Upper lobe of right lung (tissue), 1 donor: ENCODE data around the gene GPR62. TPM values are rescaled to one million over a fixed set of nuclear protein-coding genes. Genes with fewer than 3 reads are reported as not detected.

Source experiments
- ATAC-seq: fragments of 200-7000 bp; cut with Tn5 transposase; one replicate; pipeline ENCODE4 v1.9.1; 2020; ENCODE audit warnings: mild to moderate bottlenecking, moderate library complexity
- DNase-seq: peaks from one replicate; pipeline ENCODE4 v3.0.0-alpha.2; 2020
- H3K27ac ChIP-seq: fragments of 200-600 bp; one replicate; pipeline ENCODE4 v1.8.0; 2022
- H3K27me3 ChIP-seq: fragments of 200-600 bp; one replicate; pipeline ENCODE4 v1.8.0; 2022; ENCODE audit warnings: mild to moderate bottlenecking
- H3K36me3 ChIP-seq: fragments of 200-600 bp; one replicate; pipeline ENCODE4 v1.8.0; 2022
- H3K4me1 ChIP-seq: fragments of 200-600 bp; one replicate; pipeline ENCODE4 v1.8.0; 2022
- H3K4me3 ChIP-seq: fragments of 200-600 bp; one replicate; pipeline ENCODE4 v1.8.0; 2022; ENCODE audit warnings: mild to moderate bottlenecking
- H3K9me3 ChIP-seq: fragments of 200-600 bp; one replicate; pipeline ENCODE4 v1.8.0; 2022
- intact Hi-C: fragments of 100-400 bp; cut with DNase I; formaldehyde crosslinking; loops from one replicate; pipeline ENCODE4 v1.11.0; 2022
- total RNA-seq: library from RNA; stranded (reverse); fragmentation: NEBNext Ultra II Directional; extraction: Animal tissue kit (Norgen Biotek cat#: 25700); gene quantifications from one replicate; pipeline ENCODE4 v1.2.1, GENCODE V29; 2021
- TF ChIP-seq, protein P1 (sequence below): fragments of 200-600 bp; IDR thresholded peaks from one replicate; pipeline ENCODE4 v1.8.0; 2022; ENCODE audit warnings: antibody characterized with exemption
- donor health status: DM: no; HTN: yes; CAD: no; lungs with severe emphysema.

GPR62 gene
- total RNA-seq, 1 donor from 2014 or later = not detected

DNA sequence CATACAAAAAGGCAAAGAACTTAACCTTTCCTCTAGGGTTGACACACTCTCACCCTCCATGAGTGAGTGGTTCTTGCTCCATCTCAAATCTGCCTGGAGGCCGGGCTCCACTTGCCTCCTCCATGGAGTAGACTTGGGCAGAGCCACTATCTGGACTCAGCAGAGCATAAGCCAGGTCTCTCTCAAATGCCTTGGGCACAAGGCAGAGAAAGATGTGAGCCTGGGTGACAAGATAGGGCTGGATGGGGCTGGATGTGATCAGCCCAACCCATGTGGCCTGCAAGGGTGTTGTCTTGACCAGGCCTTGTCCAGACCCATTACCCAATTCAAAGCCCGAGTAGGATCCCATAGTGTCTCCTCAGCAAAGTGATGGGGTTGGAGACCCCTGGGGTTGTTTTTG, 44.7 kb downstream of the GPR62 start:
- ATAC-seq (no peak), DNase-seq (no peak)
- H3K27ac ChIP-seq = no peak overlapping the region
- H3K27me3 ChIP-seq = no peaks in the 10 kb centered on the region
- no peak overlapping the region for H3K4me3 ChIP-seq
- intact Hi-C loops = loop anchor here (5.0 kb wide), 3 partner anchors 52 to 147 kb away; no protein-coding TSS in a partner anchor
- H3K4me1 ChIP-seq = peaks cover 4% of the 10 kb centered on the region
- H3K9me3 ChIP-seq = no peaks in the 10 kb centered on the region
- peaks cover 3% of the 10 kb centered on the region for H3K36me3 ChIP-seq
- TF ChIP-seq, protein P1, sequence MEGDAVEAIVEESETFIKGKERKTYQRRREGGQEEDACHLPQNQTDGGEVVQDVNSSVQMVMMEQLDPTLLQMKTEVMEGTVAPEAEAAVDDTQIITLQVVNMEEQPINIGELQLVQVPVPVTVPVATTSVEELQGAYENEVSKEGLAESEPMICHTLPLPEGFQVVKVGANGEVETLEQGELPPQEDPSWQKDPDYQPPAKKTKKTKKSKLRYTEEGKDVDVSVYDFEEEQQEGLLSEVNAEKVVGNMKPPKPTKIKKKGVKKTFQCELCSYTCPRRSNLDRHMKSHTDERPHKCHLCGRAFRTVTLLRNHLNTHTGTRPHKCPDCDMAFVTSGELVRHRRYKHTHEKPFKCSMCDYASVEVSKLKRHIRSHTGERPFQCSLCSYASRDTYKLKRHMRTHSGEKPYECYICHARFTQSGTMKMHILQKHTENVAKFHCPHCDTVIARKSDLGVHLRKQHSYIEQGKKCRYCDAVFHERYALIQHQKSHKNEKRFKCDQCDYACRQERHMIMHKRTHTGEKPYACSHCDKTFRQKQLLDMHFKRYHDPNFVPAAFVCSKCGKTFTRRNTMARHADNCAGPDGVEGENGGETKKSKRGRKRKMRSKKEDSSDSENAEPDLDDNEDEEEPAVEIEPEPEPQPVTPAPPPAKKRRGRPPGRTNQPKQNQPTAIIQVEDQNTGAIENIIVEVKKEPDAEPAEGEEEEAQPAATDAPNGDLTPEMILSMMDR = no peak

- TF ChIP-seq, protein P1 = peak; percentile 90
- DNase-seq = peak; percentile 86
Measured at GRCh38 chr3:52001443-52001974, 46.3 kb downstream of the GPR62 start.

DNA sequence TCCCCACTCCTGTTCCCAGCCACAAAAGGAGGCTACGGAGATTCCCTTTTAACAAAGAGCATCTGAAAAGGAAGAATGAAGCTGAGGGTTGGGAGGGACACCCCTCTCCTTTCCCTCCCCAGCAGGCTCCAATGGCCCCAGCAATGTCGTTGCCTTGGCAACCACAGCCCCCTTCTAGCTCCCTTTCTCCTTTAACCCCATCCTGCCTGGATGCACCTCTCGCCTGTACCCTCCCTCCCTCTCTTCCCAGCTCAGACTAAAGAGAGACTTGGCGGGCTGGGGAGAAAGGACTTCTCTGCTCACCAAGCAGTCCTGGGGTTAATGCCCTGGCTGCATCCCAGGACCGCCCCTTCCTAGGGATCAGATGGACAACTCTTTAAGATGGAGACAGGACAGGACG, 47.6 kb downstream of the GPR62 start:
- intact Hi-C loops = loop anchor here (5.0 kb wide), 3 partner anchors 50 to 145 kb away; no protein-coding TSS in a partner anchor
- ATAC-seq = no peak
- H3K9me3 ChIP-seq = no peaks in the 10 kb centered on the region
- no peaks in the 10 kb centered on the region for H3K36me3 ChIP-seq
- H3K27ac ChIP-seq = no peak overlapping the region
- TF ChIP-seq, protein P1 = no peak
- H3K27me3 ChIP-seq = no peaks in the 10 kb centered on the region
- H3K4me1 ChIP-seq = peaks cover 14% of the 10 kb centered on the region
- DNase-seq = no peak
- no peak overlapping the region for H3K4me3 ChIP-seq

More at GRCh38 chr3:52001443-52001974, 46.3 kb downstream of the GPR62 start:
- ATAC-seq = peak; percentile 81
- no peak overlapping the region for H3K4me3 ChIP-seq
- H3K4me1 ChIP-seq = peaks cover 14% of the 10 kb centered on the region
- H3K36me3 ChIP-seq = no peaks in the 10 kb centered on the region
- no peak overlapping the region for H3K27ac ChIP-seq
- no peaks in the 10 kb centered on the region for H3K9me3 ChIP-seq
- no peaks in the 10 kb centered on the region for H3K27me3 ChIP-seq
- intact Hi-C loops = loop anchor here (5.0 kb wide), 3 partner anchors 51 to 146 kb away; no protein-coding TSS in a partner anchor

- DNase-seq (no peak), ATAC-seq (peak; percentile 40)
- H3K27ac ChIP-seq = no peak overlapping the region
Measured at GRCh38 chr3:52004163-52004787, 49.1 kb downstream of the GPR62 start.

DNA sequence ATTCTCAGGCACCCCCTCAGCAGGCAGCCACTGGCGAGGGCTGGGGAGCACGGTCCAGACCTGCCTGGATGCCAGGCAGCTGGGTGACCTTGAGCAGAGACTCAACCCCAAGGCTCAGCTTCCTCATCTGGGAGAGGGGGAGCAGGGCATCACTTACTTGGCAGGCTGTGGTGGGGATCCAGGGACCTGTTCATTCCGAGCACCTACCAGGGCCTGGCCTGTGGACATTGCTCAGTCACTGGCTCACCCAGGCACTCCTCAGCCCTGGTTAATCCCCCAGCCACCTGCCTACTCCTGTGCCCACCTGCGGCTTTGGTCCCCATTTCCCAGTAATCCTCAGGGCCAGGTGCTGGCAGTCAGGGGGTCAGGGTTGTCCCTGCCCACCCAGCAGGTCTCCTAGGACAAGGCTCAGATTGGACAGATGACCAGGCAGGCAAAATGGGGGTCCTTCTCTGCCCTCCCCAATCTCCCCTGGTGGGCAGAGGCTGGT, 49.8 kb downstream of the GPR62 start:
- no peak for ATAC-seq

More at GRCh38 chr3:52004163-52004787, 49.1 kb downstream of the GPR62 start:
- Histone ChIP-seq H3K9me3 (no peaks in the 10 kb centered on the region), H3K4me3 (no peak overlapping the region), H3K36me3 (no peaks in the 10 kb centered on the region), H3K4me1 (peaks cover 14% of the 10 kb centered on the region), H3K27me3 (no peaks in the 10 kb centered on the region)
- intact Hi-C loops = loop anchor here (5.0 kb wide), 3 partner anchors 48 to 143 kb away; no protein-coding TSS in a partner anchor
- TF ChIP-seq, protein P1 = peak; percentile 41

More for the DNA sequence above, 49.8 kb downstream of the GPR62 start:
- Histone ChIP-seq H3K27me3 (no peaks in the 10 kb centered on the region), H3K4me3 (no peak overlapping the region), H3K9me3 (no peaks in the 10 kb centered on the region), H3K4me1 (peaks cover 14% of the 10 kb centered on the region), H3K36me3 (no peaks in the 10 kb centered on the region), H3K27ac (peak overlapping the region; percentile 42)
- intact Hi-C loops = loop anchor here (5.0 kb wide), 3 partner anchors 47 to 142 kb away; no protein-coding TSS in a partner anchor
- TF ChIP-seq, protein P1 = no peak
- DNase-seq = no peak
